MM.1S (cell line): ENCODE measurements around the gene EIF2S1.

Source experiments
- DNase-seq: peaks from one replicate; pipeline ENCODE4 v3.0.0-alpha.2; 2015
- H2AFZ ChIP-seq: fragments of 300-600 bp; sonication (generic); 2 replicates; pipeline ENCODE4 v1.6.0; 2016; ENCODE audit warnings: antibody characterized with exemption, low read length
- H3F3A ChIP-seq: fragments of 300-600 bp; sonication (generic); 2 replicates; pipeline ENCODE4 v1.6.1; 2016; ENCODE audit warnings: mild to moderate bottlenecking, antibody characterized with exemption, low read length, moderate library complexity, mixed read lengths; ENCODE audit not compliant: insufficient read depth
- H3K27ac ChIP-seq: fragments of 300-600 bp; sonication (generic); 2 replicates; pipeline ENCODE4 v1.5.1; 2016; ENCODE audit warnings: mild to moderate bottlenecking, low read length
- H3K27me3 ChIP-seq: fragments of 300-600 bp; sonication (generic); replicated peaks from 2 replicates; pipeline ENCODE4 v1.6.0; 2016; ENCODE audit warnings: low read length; ENCODE audit not compliant: insufficient read depth
- H3K36me3 ChIP-seq: fragments of 300-600 bp; sonication (generic); replicated peaks from 2 replicates; pipeline ENCODE4 v1.6.1; 2016; ENCODE audit warnings: mild to moderate bottlenecking, low read length, mixed read lengths; ENCODE audit not compliant: insufficient read depth
- H3K4me1 ChIP-seq: fragments of 300-600 bp; sonication (generic); 2 replicates; pipeline ENCODE4 v1.6.1; 2016; ENCODE audit warnings: low read length, mixed read lengths
- H3K4me2 ChIP-seq: fragments of 300-600 bp; sonication (generic); 2 replicates; pipeline ENCODE4 v1.6.0; 2016; ENCODE audit warnings: low read depth, low read length
- H3K4me3 ChIP-seq: fragments of 300-600 bp; sonication (generic); 2 replicates; pipeline ENCODE4 v1.5.1; 2016; ENCODE audit warnings: low read length, mixed read lengths
- H3K79me2 ChIP-seq: fragments of 300-600 bp; sonication (generic); 2 replicates; pipeline ENCODE4 v1.6.1; 2016; ENCODE audit warnings: mixed run types, low read length, mixed read lengths
- H3K9ac ChIP-seq: fragments of 300-600 bp; sonication (generic); 2 replicates; pipeline ENCODE4 v1.6.1; 2016; ENCODE audit warnings: low read length, mixed read lengths
- H3K9me2 ChIP-seq: fragments of 300-600 bp; sonication (generic); replicated peaks from 2 replicates; pipeline ENCODE4 v1.6.1; 2016; ENCODE audit warnings: mild to moderate bottlenecking, low read length, mixed read lengths; ENCODE audit not compliant: insufficient read depth
- H3K9me3 ChIP-seq: fragments of 300-600 bp; sonication (generic); replicated peaks from 2 replicates; pipeline ENCODE4 v1.6.1; 2016; ENCODE audit warnings: mild to moderate bottlenecking, low read length, mixed read lengths; ENCODE audit not compliant: insufficient read depth
- H4K20me1 ChIP-seq: fragments of 300-600 bp; sonication (generic); 2 replicates; pipeline ENCODE4 v1.6.1; 2016; ENCODE audit warnings: mild to moderate bottlenecking, low read length, moderate library complexity, mixed read lengths; ENCODE audit not compliant: insufficient read depth
- CTCF ChIP-seq: fragments of 300-600 bp; sonication (generic); IDR thresholded peaks from 2 replicates; pipeline ENCODE4 v1.5.1; 2016; ENCODE audit warnings: antibody characterized with exemption, low read length, mixed read lengths
- EZH2 ChIP-seq: fragments of 300-600 bp; sonication (generic); optimal IDR thresholded peaks from 2 replicates; pipeline ENCODE3; 2017; ENCODE audit warnings: low read depth, mild to moderate bottlenecking, antibody characterized with exemption, low read length, mixed read lengths
- EZH2phosphoT487 ChIP-seq: fragments of 300-600 bp; sonication (generic); IDR thresholded peaks from 2 replicates; pipeline ENCODE4 v1.6.1; 2018; ENCODE audit warnings: antibody characterized with exemption, low read length

EIF2S1 gene

GRCh38 chr14:67421356-67422224 lies 61.5 kb downstream of the EIF2S1 start:
- H3K36me3 ChIP-seq = no peaks in the 10 kb centered on the region
- TF ChIP-seq EZH2phosphoT487 (no peak), EZH2 (no peak), CTCF (no peak)
- no peaks in the 10 kb centered on the region for H3K79me2 ChIP-seq
- no peak for DNase-seq
- H3K4me3 ChIP-seq = no peak overlapping the region
- no peak overlapping the region for H3K4me2 ChIP-seq
- no peaks in the 10 kb centered on the region for H3K27me3 ChIP-seq
- no peaks in the 10 kb centered on the region for H3K9me3 ChIP-seq
- no peaks in the 10 kb centered on the region for H3K9me2 ChIP-seq
- no peak overlapping the region for H2AFZ ChIP-seq
- H3K27ac ChIP-seq = no peak overlapping the region
- H3F3A ChIP-seq = no peaks in the 10 kb centered on the region
- H3K9ac ChIP-seq = no peak overlapping the region
- 0 out of 2 replicates have a peak, but pooled peaks cover 4% of the 10 kb centered on the region for H3K4me1 ChIP-seq
- no peaks in the 10 kb centered on the region for H4K20me1 ChIP-seq

GRCh38 chr14:67423424-67423823 lies 63.3 kb downstream of the EIF2S1 start:
- no peak overlapping the region for H2AFZ ChIP-seq
- no peak overlapping the region for H3K27ac ChIP-seq
- no peaks in the 10 kb centered on the region for H3K36me3 ChIP-seq
- H3K9me3 ChIP-seq = no peaks in the 10 kb centered on the region
- H3F3A ChIP-seq = no peaks in the 10 kb centered on the region
- no peaks in the 10 kb centered on the region for H3K9me2 ChIP-seq
- H3K9ac ChIP-seq = no peak overlapping the region
- DNase-seq = no peak
- H3K27me3 ChIP-seq = no peaks in the 10 kb centered on the region
- H3K4me2 ChIP-seq = no peak overlapping the region
- TF ChIP-seq EZH2 = no peak
- TF ChIP-seq CTCF = no peak
- no peak for TF ChIP-seq EZH2phosphoT487
- H3K79me2 ChIP-seq = no peaks in the 10 kb centered on the region
- no peaks in the 10 kb centered on the region for H4K20me1 ChIP-seq
- 0 out of 2 replicates have a peak, but pooled peaks cover 6% of the 10 kb centered on the region for H3K4me1 ChIP-seq
- H3K4me3 ChIP-seq = no peak overlapping the region

- Histone ChIP-seq H3K4me1 (0 out of 2 replicates have a peak, but pooled peaks cover 6% of the 10 kb centered on the region), H2AFZ (no peak overlapping the region), H3K27me3 (no peaks in the 10 kb centered on the region)
These were observed 64.4 kb downstream of the EIF2S1 start for GRCh38 chr14:67424539-67424938.

More at GRCh38 chr14:67424539-67424938, 64.4 kb downstream of the EIF2S1 start:
- H3K4me3 ChIP-seq = no peak overlapping the region
- TF ChIP-seq EZH2 (no peak), CTCF (no peak), EZH2phosphoT487 (no peak)
- H3K9me3 ChIP-seq = no peaks in the 10 kb centered on the region
- DNase-seq = no peak
- H4K20me1 ChIP-seq = no peaks in the 10 kb centered on the region
- H3K27ac ChIP-seq = no peak overlapping the region
- no peaks in the 10 kb centered on the region for H3K9me2 ChIP-seq
- no peaks in the 10 kb centered on the region for H3K79me2 ChIP-seq
- H3K4me2 ChIP-seq = no peak overlapping the region
- H3K36me3 ChIP-seq = no peaks in the 10 kb centered on the region
- H3K9ac ChIP-seq = no peak overlapping the region
- H3F3A ChIP-seq = no peaks in the 10 kb centered on the region
